ENCODE measurements around the gene DLGAP1.

Gene DLGAP1

DNA sequence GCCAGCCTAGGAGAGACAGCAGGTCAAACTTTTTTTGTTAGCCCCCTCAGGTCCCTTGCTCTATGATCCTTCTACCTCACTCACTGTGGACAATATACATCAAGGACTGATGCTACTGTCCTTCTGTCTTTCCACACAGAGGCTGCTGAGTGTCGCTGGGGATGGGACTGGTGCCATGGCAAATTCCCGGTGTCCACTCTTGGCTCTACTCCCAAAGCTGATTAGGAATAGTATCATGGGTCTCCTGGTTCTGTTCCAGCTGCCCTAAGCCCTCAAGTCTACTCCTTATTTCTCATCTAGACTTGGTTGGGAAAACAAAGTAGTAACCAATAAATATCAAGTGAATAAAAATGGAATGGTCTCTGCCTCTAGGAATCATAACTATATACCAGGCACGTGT lies 563.9 kb downstream of the DLGAP1 start:
- DNase-seq (ENCODE audit: low read depth), result no peak

DNA sequence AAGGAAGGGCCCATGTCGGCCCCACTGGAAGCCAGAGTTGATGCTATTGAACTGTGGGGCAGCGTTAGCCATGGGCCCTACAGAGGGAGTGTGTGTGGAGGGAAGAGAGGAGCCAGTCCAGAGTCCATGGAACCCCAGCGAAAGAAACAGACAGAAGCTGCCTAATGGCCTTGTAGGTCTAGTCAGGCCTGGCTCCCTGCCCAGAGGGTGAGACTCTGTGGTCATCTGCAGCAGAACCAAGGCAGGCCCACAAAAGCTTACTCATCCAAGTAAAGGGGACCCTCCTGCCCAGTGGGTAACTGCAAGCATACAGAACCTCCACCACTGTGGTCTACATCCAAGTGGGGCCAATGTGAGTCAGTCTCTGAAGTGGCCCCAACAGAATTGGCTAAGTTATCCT lies 565.3 kb downstream of the DLGAP1 start:
- DNase-seq (ENCODE audit: low read depth), result no peak

DNA sequence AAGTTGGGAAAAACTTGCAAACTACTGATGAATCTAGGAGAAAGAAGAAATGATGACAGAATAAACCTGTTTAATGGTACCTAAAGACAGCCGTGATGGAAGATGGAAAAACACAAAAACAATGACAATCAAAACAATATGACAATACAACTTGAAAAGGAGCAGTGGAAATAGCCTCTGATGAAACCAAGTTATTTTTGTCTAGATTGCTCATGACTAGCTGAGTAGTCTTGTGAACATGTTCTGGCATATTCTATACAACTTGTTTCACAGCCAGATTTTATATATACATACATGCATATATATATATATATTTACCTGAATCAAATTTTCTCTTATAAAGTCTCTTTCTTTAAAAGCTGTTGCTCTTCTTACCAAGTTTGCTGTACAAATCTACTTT lies 566.0 kb downstream of the DLGAP1 start:
- DNase-seq (ENCODE audit: low read depth), result no peak

DNA sequence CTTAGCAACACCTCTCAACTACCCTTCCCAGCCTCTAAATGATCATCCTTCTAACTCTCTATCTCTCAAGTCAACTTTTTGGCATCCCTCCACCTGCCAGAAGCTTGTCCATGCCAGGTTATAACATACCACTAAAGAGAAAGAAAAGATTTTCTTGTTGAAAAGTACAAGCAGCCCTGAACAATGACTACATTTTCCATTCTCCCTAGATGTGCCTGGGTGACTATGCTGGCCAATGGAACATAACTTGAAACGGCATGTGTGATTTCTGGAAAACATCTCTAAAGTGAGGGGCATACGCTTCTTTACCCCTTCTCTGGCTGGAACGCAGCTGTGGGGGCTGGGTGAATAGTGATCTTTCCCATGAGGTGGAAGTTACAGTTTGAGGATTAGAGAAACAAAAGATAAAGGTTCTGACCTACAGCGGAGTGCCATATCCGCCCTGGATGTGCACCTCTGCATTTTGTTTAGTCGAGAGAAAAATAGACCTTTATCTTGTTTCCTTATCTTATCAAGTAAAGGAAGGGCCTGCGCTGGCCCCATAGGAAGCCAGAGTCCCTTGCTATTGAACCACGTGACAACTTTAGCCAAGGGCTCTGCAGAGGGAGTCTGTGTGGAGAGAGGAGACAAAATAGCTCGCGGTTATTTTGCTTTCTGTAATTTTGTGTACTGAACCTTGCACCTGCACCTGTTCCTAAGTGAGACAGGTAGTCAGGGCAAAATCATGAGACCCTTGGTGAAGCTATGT lies 568.4 kb downstream of the DLGAP1 start:
- no peak for DNase-seq (ENCODE audit: low read depth)

DNA sequence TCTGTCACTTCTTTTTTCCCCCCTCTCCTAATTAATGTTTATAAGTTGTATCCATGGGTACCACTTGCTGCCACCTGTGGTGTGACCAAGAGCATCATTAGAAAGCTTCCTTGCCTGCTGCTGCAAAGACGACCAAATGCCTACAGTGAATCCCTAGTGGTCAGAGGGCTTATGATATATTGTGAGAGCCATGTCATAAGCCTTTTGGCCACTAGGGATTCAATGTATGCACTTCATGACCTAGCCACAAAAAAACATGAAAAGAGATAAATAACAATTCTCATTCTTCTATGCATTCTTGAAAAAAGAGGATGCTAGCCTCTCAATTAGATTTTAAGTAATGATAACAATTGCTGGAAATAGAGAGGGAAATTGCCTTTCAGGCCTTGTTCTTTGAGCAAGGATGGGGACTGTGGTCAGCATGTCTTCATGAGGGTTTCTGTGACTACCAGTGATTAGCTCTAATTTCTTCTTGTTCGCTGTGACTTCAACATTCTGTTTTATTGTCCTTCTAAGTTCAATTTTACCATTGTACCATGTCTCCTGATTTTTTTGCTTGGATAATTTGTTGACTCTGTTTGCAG lies 569.8 kb downstream of the DLGAP1 start:
- DNase-seq (ENCODE audit: low read depth), result no peak

DNA sequence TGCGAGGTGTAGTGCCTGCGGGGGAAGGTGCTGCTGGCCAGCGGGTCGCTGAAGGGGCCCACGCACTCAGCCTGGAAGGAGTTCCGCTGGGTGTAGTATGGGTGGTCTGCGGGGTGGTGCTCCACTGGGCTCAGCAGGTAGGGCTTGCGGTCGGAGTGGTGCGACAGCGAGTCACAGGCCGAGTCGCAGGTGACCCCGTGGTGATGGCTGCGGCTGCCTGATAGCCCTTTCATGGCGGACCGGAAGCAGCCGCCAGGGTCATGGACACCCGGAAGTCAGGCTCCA lies 575.3 kb downstream of the DLGAP1 start:
- DNase-seq (ENCODE audit: low read depth), result no peak

DNA sequence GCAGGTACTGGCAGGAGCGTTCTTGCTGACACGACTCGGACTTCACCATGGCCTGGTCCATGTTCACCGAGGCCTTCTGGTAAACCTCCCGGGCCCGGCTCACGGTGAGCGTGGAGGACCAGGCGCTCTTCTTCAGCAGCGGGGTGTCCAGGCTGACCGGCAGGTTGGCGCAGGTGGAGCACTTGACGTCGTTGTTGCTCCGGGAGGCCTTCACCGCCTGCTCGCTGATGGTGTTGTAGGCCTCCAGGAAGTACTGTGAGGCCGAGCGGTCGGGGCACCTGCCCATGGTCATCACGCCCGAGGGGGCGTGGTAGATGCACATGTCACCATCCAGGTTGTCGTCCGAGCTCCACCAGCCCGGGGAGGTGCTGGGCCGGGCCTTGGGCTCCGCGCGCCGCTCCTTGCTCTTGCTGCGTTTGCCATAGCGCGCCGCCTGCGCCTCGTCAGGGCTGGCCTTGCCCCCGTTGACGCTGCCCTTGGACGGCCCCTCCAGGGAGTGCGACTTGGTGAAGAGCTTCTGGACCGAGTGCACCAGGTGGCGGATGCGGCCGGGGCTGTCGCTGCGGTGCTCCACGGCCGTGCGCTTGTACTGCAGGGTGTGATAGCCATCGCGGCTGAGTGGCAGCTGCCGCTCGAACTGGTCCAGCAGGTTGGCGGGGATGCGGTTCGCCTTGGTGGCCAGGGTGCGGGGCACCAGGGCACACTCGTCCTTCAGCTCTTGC lies 575.8 kb downstream of the DLGAP1 start:
- DNase-seq (ENCODE audit: low read depth), result no peak

DNA sequence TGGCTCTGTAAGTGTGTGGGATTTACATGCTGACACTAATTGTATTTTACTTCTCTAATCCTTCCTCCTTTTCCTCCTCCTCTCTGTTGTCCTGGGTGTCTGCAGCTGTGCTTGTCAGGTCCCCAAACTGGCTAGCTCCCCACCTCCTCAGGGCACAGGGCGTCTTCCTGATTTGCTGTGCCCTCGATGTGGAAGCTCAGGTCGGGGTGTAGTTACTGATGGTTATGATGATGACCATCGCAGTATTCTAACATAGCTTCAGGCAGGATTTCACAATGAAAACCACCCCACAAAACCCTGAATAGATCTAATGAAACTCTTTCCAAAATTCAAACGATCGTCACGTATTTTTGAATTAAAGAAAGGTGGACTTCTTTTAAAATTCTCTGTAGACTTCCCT lies 576.7 kb downstream of the DLGAP1 start:
- DNase-seq (ENCODE audit: low read depth), result no peak

DNA sequence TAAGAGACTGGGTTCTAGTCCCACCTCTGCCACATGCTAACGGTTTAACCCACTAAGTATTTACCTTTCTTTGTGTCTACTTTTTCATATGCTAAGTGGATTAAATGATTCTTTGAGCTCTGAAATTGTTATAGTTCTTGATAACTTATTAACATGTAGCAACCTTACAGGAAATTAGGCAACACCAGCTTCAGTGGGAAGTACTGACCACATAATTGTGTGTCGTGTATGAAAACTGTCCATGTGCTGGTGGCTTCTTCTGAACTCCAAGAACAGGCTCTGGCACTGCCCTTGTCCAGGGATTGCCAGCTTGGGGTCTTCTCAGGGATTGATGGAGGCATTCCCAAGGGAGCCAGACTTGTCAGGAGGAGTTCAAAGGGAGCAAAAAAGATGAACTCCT lies 577.4 kb downstream of the DLGAP1 start:
- DNase-seq (ENCODE audit: low read depth), result no peak

DNA sequence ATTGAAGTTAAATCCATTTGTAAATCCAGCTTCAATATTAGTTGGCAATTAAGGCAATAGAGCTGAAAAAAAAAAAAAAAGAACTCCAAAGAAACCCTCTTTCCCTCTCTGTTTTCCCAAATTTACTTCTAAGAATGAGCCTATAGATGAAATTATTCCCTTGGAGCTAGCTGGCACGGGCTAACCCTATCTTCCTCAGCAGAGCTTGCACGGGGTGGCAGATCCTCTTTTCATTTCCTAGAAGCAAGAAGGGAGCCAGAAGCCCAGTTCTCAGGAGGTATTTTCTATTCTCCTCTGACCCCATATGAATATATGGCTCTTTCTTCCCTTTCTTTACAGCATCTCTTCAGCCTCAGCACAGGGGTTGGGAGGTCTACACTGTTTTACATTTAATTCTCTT lies 579.1 kb downstream of the DLGAP1 start:
- DNase-seq (ENCODE audit: low read depth), result no peak

DNA sequence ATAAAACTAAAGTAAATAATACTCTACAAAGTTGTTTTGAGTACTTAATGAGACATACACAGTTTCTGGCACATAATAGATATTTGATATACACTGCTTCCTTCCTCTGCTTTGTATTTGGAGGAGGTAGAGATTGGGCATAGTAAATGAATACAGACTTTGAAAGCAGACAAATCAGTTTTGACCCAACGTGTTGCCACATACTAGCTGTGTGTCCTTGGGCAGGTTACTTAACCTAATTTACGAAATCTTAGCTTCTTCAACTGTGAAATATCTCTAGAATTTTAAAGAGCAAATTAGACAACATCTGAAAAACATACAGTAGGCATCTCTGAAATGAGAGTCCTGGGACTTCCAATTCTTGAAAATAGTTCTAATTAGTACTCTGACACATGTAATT lies 579.7 kb downstream of the DLGAP1 start:
- DNase-seq (ENCODE audit: low read depth), result no peak

DNA sequence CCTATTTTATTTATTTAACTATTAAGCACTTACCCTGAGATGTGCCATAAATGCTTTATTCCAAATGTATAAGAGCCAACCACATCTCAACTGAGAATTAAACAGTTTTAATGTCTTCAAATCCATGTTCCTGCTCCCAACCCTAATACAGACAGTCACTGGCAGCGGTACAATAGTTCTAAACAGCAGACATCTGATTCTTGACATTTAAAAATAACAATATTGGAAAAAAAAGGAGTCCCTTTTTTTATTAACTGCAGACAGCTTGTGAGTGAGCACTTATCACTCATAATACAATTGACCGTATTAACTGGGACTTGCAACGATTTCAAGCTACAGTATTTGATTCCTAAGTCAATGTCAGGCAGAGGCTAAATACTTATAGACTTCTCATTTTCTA lies 580.5 kb downstream of the DLGAP1 start:
- no peak for DNase-seq (ENCODE audit: low read depth)

DNA sequence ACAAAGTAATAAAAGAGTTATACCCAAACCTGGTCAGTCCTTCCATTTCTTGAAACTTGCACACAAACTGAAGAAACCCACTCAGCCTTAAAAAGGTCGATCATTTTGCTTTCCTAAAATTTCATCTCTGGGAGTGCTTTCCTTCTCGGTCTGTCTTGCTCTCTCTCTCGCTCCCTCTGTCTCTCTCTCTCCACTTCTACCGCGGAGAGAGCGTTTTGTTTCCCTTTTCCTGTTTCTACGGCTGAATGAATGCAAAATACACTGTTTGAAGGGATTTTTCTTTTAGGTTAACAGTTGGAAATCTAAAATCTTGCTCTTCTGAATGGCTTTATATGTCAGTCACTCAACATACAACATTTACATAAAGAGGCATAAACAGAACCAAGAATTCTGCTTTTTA lies 581.0 kb downstream of the DLGAP1 start:
- DNase-seq (ENCODE audit: low read depth), result no peak

DNA sequence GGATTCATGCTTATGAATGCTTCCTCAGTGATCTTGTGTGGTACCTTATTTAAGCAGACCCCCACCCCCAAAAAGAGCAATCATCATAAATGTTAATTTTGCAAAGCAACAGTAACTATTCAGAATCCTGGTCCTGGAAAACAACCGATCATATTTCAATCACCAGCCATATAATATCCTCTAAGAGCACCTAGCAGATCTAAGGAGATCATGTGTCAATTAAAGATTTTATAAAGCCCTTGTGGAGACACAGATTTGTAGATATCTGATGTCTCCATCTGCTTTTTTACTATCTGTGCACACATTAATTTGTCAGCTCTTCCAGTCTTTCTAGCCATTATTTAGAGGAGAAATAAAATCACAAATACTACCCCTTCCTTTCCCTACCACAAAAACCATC lies 581.4 kb downstream of the DLGAP1 start:
- no peak for DNase-seq (ENCODE audit: low read depth)

DNA sequence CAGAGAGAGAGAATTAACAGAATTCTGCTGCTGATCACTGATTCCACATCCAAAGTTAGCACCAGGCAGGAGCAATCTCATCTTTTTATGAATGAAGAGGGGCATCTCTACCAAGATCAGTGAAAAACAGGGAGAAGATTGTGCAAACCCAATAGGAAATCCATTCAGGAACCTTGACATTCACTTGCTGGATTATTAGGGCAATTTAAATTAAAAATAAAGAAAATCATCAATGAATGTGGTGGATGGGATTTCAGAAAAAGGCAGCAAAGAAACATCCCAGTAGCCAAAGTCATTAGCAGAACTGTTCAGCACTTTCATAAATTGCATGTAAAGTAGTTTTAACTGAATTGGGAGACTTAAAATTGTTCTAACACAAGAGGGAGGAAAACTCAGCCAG lies 581.9 kb downstream of the DLGAP1 start:
- no peak for DNase-seq (ENCODE audit: low read depth)

DNA sequence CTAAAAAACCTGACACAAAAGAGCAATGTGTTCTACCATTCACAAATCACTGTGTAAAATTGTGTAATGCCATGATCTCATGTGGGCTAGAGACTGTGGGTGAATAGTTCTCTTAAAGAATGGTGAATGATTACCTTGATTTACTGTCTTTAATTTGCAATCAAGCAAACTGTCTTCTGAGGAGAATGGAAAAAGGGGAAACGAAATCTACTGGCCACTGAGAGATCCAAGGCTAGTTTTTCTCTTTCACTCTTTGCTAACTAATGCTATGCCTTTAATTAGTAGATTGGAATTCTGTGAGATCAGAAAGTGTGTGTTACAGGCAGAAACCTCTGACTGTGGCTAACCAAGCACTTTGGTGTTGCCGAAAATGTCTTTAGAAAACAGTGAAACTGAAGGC lies 582.5 kb downstream of the DLGAP1 start:
- DNase-seq (ENCODE audit: low read depth), result no peak

DNA sequence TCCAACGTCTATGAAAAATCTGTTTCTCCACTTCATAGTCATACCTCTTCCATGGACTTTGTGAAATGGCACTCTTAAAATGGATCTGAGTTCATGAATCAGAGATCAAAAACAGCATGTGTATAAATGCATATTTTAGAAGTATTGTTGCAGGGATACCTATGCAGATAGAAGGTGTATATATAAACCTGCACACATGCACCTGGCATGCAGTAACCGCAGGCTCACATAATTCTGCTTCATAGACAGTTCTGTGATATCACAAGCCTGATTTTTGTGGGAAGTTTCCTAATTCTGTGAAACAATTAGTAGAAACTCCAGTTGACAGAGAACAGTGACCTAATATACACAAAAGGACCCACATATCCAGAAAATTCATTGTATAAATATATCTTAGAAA lies 583.4 kb downstream of the DLGAP1 start:
- no peak for DNase-seq (ENCODE audit: low read depth)

DNA sequence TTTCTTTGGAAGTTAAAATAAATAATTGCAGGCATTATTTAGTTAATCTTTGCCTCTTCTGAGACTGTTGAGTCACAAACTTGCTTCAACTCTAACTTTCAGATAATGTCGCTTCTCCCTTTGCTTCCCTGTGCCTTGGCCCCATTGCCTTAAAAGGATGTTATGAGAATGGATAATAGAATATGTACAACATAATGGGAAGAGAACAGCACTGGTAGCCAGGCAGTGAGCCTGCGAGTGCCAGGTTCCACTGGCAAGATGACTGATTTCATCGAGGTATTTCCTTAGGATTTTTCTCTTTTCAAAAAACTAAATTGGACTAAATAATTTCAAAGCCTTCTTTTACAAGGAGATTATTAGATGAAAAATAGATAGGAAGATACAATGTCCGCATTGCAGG lies 584.2 kb downstream of the DLGAP1 start:
- no peak for DNase-seq (ENCODE audit: low read depth)

DNA sequence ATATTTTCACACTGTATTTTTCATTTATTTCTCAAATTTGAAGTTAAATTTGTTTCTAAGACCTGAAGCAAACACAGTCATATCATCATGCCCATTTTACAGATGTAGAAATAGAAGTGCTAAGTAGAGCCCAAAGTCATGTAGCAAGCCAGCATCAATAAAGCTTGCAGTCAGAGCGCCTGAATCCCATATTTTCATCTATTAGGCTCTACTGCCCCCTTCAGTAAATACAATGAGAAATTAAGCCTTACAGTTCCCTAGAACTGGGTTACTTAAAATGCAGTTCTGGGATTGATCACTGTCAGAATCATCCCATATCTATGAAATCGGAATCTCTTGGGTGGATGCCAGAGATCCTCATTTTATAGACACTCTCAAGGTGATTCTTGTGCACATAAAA lies 585.3 kb downstream of the DLGAP1 start:
- no peak for DNase-seq (ENCODE audit: low read depth)

DNA sequence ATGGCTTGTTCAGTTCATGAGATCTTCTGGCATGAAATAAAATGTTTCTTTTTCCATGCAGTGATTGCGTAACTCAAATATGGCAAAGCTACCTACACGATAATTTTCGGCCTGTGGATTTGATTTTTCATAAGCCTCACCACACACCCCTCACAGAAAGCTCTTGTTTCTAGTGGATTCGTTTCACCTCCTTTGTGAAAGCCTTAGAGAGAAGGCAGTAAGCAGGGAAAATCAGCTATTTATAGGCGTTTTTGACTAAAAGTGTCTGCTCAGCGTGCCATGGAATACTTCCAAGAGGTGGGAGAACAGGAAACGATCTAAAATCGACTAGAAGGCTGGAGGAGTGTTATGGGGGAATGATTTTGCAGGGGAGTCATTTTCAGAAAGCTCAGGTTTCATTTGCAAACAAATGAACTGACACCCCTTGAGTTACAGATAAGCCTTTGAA lies 587.2 kb downstream of the DLGAP1 start:
- DNase-seq (ENCODE audit: low read depth), result no peak

DNA sequence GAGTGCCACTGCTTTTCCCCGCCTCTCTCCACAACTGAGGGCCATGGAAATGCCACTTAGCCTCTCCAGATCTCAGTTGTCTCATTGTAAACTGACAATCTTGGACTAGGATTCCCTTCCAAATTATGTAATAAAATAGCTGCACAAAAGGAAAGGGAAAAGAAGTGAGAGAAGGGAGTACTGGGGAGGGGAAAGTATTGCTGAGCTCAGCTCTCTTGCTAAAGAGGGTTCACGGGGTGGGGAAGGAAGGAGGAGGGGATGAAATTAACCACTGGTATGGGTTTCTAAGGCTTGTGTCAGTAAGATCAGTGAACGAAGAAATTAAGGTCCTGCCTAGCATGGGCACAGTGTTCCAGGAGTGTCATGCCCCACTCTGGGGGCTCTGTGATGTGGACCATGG lies 587.9 kb downstream of the DLGAP1 start:
- DNase-seq (ENCODE audit: low read depth), result no peak

DNA sequence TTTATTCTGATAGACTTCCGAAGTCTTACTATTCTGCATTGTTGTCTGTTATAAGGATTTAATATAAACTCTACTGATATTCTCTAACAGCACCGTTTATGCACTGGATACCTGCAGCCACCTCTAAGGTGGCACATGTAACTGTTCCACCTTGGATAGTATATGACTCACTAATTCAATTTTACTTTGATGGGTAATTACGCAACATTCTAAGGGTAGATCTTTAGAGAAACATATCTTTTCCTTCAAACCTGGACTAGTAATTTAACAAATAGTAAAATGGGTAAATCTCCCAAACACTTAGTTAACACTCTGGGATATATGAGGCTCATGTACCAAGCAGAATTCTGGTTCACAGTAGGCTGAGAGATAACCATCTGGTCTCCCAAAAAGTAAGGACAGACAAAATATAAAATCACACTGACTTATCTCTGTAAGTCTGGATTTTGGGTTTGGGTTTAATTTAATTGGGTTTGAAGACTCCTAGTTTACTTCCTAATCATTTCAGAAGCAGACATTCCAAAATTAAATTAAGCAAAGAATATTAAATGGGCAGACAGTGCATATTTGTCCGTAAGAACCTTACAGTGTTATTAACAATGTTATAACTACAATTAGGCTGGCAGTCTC lies 590.3 kb downstream of the DLGAP1 start:
- DNase-seq (ENCODE audit: low read depth), result no peak

DNA sequence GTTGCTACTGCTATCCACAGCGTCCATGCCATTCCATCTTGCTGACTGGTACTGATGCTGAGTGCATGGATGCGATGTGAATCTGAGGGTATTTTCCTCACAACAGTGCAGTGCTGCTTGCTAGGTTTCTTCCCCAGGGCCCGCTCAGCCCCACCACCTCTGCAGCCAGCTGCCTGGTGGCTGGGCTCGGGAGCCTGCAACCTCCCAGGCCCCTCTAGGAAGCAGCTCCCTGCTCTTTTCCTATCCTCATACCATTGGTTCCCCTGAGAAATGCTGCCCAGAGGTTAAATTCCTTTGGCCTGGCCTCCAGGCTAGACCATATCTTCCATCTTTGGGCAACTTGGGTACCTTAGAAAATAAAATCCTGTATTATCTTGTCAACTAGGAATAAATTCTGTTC lies 591.5 kb downstream of the DLGAP1 start:
- no peak for DNase-seq (ENCODE audit: low read depth)

Data from T-helper 22 cell (primary cell).